ENCODE measurements around the gene CREG1. TPM values are rescaled to one million over a fixed set of nuclear protein-coding genes. Genes with fewer than 3 reads are reported as not detected.
A peak's percentile ranks its signal among the peaks of the same experiment; 100 is the strongest.

CREG1 gene
- total and polyA plus RNA-seq, 7 donors, result 48.0 to 180 (median 139) TPM

DNA sequence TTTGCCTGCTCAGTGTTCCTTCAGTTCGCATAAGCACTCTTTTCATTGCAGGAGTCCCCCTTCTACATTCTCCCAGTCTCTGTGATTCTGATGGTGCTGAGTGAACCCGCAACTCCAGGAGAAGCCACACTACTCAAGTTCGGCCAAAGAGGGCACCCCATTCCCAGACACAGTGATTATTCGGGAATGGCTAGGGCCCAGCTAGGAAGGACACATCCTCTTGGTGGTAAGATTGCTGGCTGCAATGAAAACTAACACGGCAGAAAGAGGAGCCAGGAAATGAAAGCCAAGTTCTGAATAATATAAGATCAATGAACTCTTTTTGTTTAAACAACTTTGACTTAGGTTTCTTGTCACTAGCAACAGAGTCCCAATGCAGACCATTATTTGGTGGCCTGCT, 14.9 kb downstream of the CREG1 start:
- WGBS, 2 donors, result 71 to 74% methylated on average over 5 of the region's 5 CpGs
- Histone ChIP-seq H3K27ac (no peak overlapping the region), H3K4me3 (no peak overlapping the region), H3K9me3 (no peaks in the 10 kb centered on the region), H3K27me3 (no peaks in the 10 kb centered on the region), H3K4me1 (peaks cover 0 to under 1% (median under 1%) of the 10 kb centered on the region in 4 donors), H3K36me3 (peaks cover 0 to 13% (median 2%) of the 10 kb centered on the region in 4 donors)
- TF ChIP-seq POLR2A (IDR thresholded peaks at IDR 0.05), result no peak
- TF ChIP-seq CTCF (IDR thresholded peaks at IDR 0.05), result no peak
- TF ChIP-seq POLR2AphosphoS5 (IDR thresholded peaks at IDR 0.05), result no peak
- no peak for TF ChIP-seq EP300 (IDR thresholded peaks at IDR 0.05)
- intact Hi-C loops (cut with DNase I), result loop anchor here (10.0 kb wide), 1 partner anchor 634 kb away; no protein-coding TSS in a partner anchor
- no peak for DNase-seq

DNA sequence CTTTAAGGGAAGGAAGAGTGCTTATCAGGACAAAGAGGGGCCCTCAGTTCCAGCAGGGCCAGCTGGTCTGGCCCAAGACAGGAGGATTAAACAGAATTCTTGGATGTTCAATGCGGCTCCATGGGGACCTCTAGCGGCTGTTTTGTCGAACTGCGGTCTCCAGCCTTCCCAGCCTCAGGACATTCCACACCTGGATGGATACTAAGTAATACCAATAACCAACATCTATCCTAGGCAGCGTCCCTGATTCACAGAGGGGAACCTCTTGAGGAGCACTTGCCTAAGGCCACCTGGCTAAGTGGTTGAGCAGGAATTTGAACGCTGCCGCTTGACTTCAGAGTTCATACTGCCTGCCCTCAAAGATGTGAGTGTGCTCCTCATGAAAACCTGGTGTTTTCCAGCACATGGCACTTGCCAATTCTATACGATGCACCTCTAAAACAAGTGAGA, 19.7 kb downstream of the CREG1 start:
- WGBS, 2 donors, result 11 to 13% methylated on average over 8 of the region's 8 CpGs
- TF ChIP-seq POLR2AphosphoS5 (IDR thresholded peaks at IDR 0.05) (no peak), CTCF (IDR thresholded peaks at IDR 0.05) (peak; percentile 41 to 91 (median 60))
- Histone ChIP-seq H3K4me3 (no peak overlapping the region), H3K27me3 (no peaks in the 10 kb centered on the region), H3K9me3 (no peaks in the 10 kb centered on the region), H3K4me1 (peaks cover 0 to 6% (median 5%) of the 10 kb centered on the region in 4 donors), H3K36me3 (no peaks in the 10 kb centered on the region), H3K27ac (peak overlapping the region in 1 of 4 donors; percentile 9)
- peak; percentile 77 for DNase-seq
- intact Hi-C loops (cut with DNase I), result loop anchor here (2.0 to 10.0 kb wide), 5 partner anchors 77 to 629 kb away; no protein-coding TSS in a partner anchor

- Histone ChIP-seq H3K9me3 (no peaks in the 10 kb centered on the region), H3K27me3 (no peaks in the 10 kb centered on the region), H3K36me3 (no peaks in the 10 kb centered on the region), H3K4me1 (peaks cover 0 to 6% (median 5%) of the 10 kb centered on the region in 4 donors), H3K27ac (peak overlapping the region in 1 of 4 donors; percentile 9), H3K4me3 (no peak overlapping the region)
- 87 to 90% methylated on average over 6 of the region's 6 CpGs for WGBS, 2 donors
- intact Hi-C loops (cut with DNase I), result loop anchor here (2.0 to 10.0 kb wide), 5 partner anchors 76 to 628 kb away; no protein-coding TSS in a partner anchor
- no peak for DNase-seq
- no peak for TF ChIP-seq POLR2AphosphoS5 (IDR thresholded peaks at IDR 0.05)
- no peak for TF ChIP-seq CTCF (IDR thresholded peaks at IDR 0.05)
- no peak for TF ChIP-seq POLR2A (IDR thresholded peaks at IDR 0.05)
- no peak for TF ChIP-seq EP300 (IDR thresholded peaks at IDR 0.05)
Observed at GRCh38 chr1:167532964-167533824, 20.4 kb downstream of the CREG1 start.

DNA sequence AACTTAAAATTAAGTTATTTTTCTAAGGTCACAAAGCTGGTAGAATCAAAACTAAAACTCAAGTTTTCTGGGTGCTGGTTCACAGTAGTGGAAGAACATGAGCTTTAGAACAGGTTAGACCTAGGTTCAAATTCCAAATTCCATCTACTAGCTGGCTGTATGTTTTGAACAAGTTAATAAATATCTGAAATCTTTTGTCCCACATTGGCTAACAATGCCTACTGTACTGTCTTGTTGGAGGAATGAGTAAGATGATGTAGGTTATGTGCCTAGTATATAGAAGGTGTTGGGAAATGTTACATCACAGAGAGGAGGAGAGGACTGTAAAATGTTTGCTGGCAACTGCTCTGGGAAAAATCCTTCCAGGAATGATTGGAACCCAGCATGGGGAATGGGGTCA, 21.2 kb downstream of the CREG1 start:
- intact Hi-C loops (cut with DNase I), result loop anchor here (2.0 to 10.0 kb wide), 5 partner anchors 75 to 628 kb away; no protein-coding TSS in a partner anchor
- no peaks in the 10 kb centered on the region for H3K36me3 ChIP-seq
- TF ChIP-seq POLR2A (IDR thresholded peaks at IDR 0.05), result no peak
- TF ChIP-seq POLR2AphosphoS5 (IDR thresholded peaks at IDR 0.05), result no peak
- no peak for TF ChIP-seq CTCF (IDR thresholded peaks at IDR 0.05)
- TF ChIP-seq EP300 (IDR thresholded peaks at IDR 0.05), result no peak

More for the DNA sequence above, 21.2 kb downstream of the CREG1 start:
- Histone ChIP-seq H3K9me3 (no peaks in the 10 kb centered on the region), H3K4me3 (no peak overlapping the region), H3K27me3 (no peaks in the 10 kb centered on the region), H3K27ac (no peak overlapping the region), H3K4me1 (peaks cover 0 to 6% (median 5%) of the 10 kb centered on the region in 4 donors)
- DNase-seq, result no peak

Measured in sigmoid colon (tissue), 7 donors.